HG02571 (cell line): ENCODE results near the gene DNAH17.

Experiments
- ATAC-seq: cut with Tn5 transposase; IDR thresholded peaks from one replicate; pipeline ENCODE4 v1.9.1; 2021; ENCODE audit warnings: mild to moderate bottlenecking, moderate library complexity; ENCODE audit not compliant: unreplicated experiment

DNAH17 gene

DNA sequence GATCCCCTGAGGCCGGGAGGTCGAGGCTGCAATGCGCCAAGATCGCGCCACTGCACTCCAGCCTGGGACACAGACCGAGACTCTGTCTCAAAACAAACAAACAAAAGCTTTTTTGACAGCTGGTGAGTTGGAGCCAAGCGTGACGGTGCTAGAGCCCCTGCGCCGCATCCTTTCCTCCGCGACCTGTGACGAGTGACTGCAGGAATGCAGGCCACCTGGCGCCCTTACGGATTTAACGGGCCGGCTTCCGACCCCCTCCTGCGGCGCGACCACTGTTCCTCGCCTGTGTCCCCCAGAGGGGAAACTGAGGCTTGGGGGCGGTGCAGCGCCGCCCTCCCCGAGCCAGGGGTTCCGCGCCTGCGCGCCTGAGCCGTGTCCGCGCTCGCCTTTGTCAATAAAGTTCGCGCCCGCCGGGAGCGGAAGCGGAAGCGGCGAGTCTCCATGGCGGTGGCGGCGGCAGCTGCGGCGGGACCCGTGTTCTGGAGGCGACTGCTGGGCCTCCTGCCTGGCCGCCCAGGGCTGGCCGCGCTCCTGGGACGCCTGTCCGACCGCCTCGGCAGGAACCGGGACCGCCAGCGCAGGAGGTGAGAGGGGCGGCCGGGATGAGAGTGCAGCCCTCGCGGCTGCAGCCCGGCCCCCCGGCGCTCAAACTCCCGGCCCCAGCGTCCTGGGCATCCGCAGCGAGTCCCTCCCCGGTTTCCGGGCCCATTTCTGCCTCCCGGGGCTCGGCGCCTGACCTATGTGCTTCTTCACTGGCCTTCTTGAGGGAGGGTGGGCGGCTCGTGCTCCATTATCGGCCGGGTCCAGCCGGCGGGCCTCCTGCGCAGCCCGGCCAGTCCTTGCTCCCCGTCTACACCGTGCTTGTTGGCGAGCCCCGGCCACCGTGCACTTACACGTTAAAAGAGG lies 198.7 kb downstream of the DNAH17 start, which contains the start of gene PGS1:
TSS of gene PGS1 (plus strand) at position 425 of the 906 bp plus-strand sequence. CDS start at position 442, 17 bp downstream.
- ATAC-seq: no peak

DNA sequence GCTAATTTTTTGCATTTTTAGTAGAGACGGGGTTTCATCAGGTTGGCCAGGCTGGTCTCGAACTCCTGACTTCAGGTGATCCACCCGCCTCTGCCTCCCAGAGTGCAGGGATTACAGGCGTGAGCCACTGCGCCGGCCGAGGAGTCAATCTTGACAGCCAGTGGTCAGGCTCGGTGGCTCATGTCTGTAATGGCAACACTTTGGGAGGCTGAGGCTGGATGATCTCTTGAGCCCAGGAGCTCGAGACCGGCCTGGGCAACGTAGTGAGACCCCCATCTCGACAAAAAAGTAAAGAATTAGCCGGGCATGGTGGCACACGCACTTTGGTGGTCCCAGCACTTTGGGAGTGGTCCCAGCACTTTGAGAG lies 199.4 kb downstream of the DNAH17 start:
- ATAC-seq: no peak

DNA sequence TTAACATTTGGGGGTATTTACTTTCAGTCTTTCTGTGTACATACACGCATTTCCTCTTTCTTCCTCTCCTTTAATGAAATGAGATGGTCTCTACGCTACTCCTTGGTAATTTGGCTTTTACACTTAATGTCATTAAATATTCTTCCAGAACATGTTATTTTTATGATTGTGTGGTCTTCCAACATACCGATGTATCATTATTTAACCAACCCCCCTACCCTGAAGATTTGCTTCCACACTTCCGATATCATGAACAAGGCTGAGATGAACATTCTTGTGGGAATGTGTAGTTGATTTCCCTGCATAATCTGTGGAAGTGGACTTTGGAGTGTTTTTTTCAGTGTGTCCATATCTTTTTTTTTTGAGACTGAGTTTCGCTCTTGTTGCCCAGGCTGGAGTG lies 201.0 kb downstream of the DNAH17 start:
- no peak for ATAC-seq

DNA sequence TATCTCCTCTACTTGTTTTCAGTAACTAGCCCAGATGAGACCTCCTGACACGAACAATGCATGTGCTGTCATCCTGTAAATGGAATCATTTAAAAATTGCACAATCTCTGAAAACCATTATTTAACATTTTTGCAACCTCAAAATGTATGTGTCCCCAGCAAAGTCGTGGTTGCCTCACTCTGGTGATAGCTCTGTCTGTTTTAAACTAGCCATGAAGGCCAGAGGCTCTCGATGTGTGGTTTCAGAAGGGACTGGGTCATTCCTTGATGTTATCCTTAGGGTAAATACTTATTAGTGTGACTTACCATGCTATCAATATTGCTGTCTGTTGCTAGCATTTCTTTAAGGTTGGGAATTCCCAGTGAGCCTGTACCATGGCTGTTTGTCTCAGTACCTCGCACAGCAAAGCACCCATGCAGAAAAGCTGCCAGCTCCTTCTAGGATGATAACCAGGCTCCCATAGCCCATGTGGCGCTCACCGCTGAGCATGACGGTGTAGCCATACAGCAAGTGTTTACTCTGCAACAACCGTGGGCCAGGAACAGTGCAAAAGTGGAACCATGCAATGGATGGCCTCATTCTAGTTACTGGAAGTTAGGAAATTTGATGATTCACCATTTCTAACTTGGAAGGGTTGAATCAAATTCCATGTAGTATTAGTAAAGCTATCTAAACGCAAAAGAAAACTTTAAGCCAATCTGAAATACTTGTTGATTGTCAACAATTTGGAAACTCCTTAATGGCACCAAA lies 201.6 kb downstream of the DNAH17 start:
- no peak for ATAC-seq

DNA sequence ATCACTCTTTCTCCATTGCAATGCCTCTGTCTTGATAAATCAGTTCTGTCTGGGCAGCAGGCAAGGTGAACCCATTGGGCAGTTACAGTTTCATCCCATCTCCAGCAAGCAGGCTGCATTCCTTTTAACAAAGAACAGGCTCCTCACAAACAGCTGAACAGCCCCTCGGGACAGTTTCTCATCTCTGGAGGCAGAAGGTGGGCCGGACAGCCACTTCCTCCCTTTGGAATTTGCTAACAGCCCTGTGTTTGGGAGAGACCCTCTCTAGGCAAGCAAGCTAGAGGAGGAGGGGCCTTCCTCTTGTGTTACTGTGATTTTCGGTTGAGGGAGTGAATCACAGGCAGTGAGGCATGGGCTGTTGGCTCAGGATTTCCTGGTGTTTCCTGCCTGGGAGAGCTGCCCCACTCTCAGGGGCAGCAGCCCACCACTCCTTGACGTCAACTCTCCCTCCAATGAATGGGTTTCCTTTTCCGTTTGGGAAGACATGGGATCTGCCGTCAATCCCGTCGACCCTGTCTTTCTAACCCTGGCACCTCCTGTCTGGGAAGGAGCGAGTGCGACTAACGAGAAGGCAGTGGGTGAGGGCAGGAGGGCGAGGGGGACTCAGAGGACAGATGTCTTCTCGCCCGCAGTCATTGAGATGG lies 202.4 kb downstream of the DNAH17 start:
- ATAC-seq: no peak

DNA sequence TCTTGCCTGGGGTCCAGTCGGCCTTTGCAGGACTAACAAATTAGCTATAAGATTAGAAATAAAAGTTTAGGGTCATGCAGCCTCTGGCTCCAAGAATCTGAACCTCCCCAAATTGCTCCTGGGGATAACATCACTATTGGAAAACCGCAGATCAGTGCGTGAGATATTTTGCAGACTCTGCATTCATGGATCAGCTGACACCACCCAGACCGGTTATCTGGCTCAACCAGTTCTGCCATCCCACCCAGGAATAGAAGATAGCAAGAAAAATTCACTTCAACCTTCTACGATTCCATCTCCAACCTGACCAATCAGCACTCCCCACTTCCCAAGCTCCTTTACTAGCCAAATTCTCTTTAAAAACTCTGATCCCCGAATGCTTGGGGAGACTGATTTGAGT lies 203.0 kb downstream of the DNAH17 start:
- ATAC-seq: no peak
